Upper lobe of left lung (tissue), 6 donors: ENCODE results near the gene UBE2J2. TPM values are rescaled to one million over a fixed set of nuclear protein-coding genes. Genes with fewer than 3 reads are reported as not detected.

Experiments used
- ATAC-seq, 2 donors: fragments of 200-7000 bp; cut with Tn5 transposase; one replicate each; pipeline ENCODE4 v1.9.1; 2022; ENCODE audit warnings: mild to moderate bottlenecking in 2 of 2, moderate library complexity in 2 of 2; ENCODE audit not compliant: low FRiP score in 2 of 2
- DNase-seq, 2 donors: peaks; one replicate each; pipeline ENCODE4 v3.0.0-alpha.2; 2019 to 2020
- H3K27ac ChIP-seq, 4 donors: fragments of 200-600 bp; sonication (generic); one replicate each; pipeline ENCODE4 v1.5.1; 2016 to 2019
- H3K27me3 ChIP-seq, 4 donors: fragments of 200-600 bp; sonication (generic); one replicate each; pipeline ENCODE4 v1.5.1; 2017 to 2019
- H3K36me3 ChIP-seq, 4 donors: fragments of 200-600 bp; sonication (generic); one replicate each; pipeline ENCODE4 v1.5.1; 2016 to 2019
- H3K4me1 ChIP-seq, 4 donors: fragments of 200-600 bp; sonication (generic); one replicate each; pipeline ENCODE4 v1.5.1; 2018 to 2019
- H3K4me3 ChIP-seq, 4 donors: fragments of 200-600 bp; sonication (generic); one replicate each; pipeline ENCODE4 v1.5.1; 2017 to 2019; ENCODE audit warnings: mild to moderate bottlenecking in 2 of 4, moderate library complexity in 1 of 4
- H3K9me3 ChIP-seq, 4 donors: fragments of 200-600 bp; sonication (generic); one replicate each; pipeline ENCODE4 v1.5.1; 2018 to 2019
- CTCF ChIP-seq, 6 experiments: fragments of 450-650 bp in 4 of 6; fragments of 200-600 bp in 2 of 6; sonication (generic) in 2 of 6; IDR thresholded peaks; one replicate each; pipeline ENCODE4 v1.5.1; 2016 to 2019; ENCODE audit warnings: antibody characterized with exemption in 6 of 6
- EP300 ChIP-seq, 4 donors: sonication (generic); formaldehyde crosslinking; IDR thresholded peaks; one replicate each; pipeline ENCODE4 v1.5.1; 2017; ENCODE audit warnings: antibody characterized with exemption in 4 of 4, control low read depth in 2 of 4
- POLR2A ChIP-seq, 4 donors: fragments of 450-650 bp; IDR thresholded peaks; one replicate each; pipeline ENCODE4 v1.5.1; 2016 to 2017; ENCODE audit warnings: antibody characterized with exemption in 4 of 4, mild to moderate bottlenecking in 2 of 4
- POLR2AphosphoS5 ChIP-seq, 2 donors: sonication (generic); formaldehyde crosslinking; IDR thresholded peaks; one replicate each; pipeline ENCODE4 v1.5.1; 2017; ENCODE audit warnings: antibody characterized with exemption in 2 of 2
- WGBS, 2 donors: methylation state at CpG; one replicate each; pipeline ENCODE4 v1.1.5; 2017 to 2018; 5-methylcytosine and 5-hydroxymethylcytosine counted together
- small RNA-seq, 4 donors: library from RNA; depleted of rRNA; stranded (forward); fragments of <200 nt; gene quantifications; one replicate each; pipeline ENCODE3, GENCODE V24; 2016
- total RNA-seq, 6 donors: library from RNA; depleted of rRNA in 4 of 6; stranded (reverse); fragments of >200 nt in 4 of 6; gene quantifications; one replicate each; pipeline versions ENCODE4 v1.1.0 to v1.2.1, GENCODE V29; 2016 to 2021
- donor health status: DM: no; HTN: no; CAD: no; lungs with moderate emphysema.
- donor health status: DM: no; HTN: yes; CAD: no; lungs with severe emphysema.

Gene UBE2J2
- total RNA-seq, 6 donors from 2014 or later = 41.5 to 88.0 (median 50.5) TPM

- TF ChIP-seq POLR2AphosphoS5 (IDR thresholded peaks at IDR 0.05) (no peak), EP300 (IDR thresholded peaks at IDR 0.05) (no peak), POLR2A (IDR thresholded peaks at IDR 0.05) (no peak), CTCF (IDR thresholded peaks at IDR 0.05) (no peak)
- no peak for ATAC-seq
- DNase-seq = peak in 1 of 2 donors; percentile 75
- H3K4me3 ChIP-seq = peak overlapping the region in 3 of 4 donors; percentile 23 to 36 (median 35)
- H3K27ac ChIP-seq = peak overlapping the region in 2 of 4 donors; percentile 16 to 39
- 26 to 33% methylated on average over 8 to 24 of the region's 31 CpGs for WGBS, 2 donors
- peaks cover 20 to 40% (median 31%) of the 10 kb centered on the region in 4 donors for H3K4me1 ChIP-seq
- H3K27me3 ChIP-seq = peaks cover 0 to 27% (median 14%) of the 10 kb centered on the region in 4 donors
- H3K9me3 ChIP-seq = no peaks in the 10 kb centered on the region
- H3K36me3 ChIP-seq = no peaks in the 10 kb centered on the region
These were observed 67.8 kb downstream of the UBE2J2 start for GRCh38 chr1:1205769-1206375.

GRCh38 chr1:1204998-1205768 lies 68.5 kb downstream of the UBE2J2 start:
- Histone ChIP-seq H3K4me1 (peaks cover 22 to 47% (median 33%) of the 10 kb centered on the region in 4 donors), H3K27me3 (peaks cover 0 to 30% (median 14%) of the 10 kb centered on the region in 4 donors), H3K9me3 (no peaks in the 10 kb centered on the region), H3K4me3 (peak overlapping the region in 1 of 4 donors; percentile 36), H3K36me3 (no peaks in the 10 kb centered on the region), H3K27ac (no peak overlapping the region)
- ATAC-seq (no peak), DNase-seq (peak in 1 of 2 donors; percentile 65)
- 94% methylated on average over 14 of the region's 19 CpGs; no CpG with 5 or more reads in 1 of the 2 donors for WGBS, 2 donors
- no peak for TF ChIP-seq EP300 (IDR thresholded peaks at IDR 0.05)
- no peak for TF ChIP-seq POLR2A (IDR thresholded peaks at IDR 0.05)
- TF ChIP-seq CTCF (IDR thresholded peaks at IDR 0.05) = no peak
- TF ChIP-seq POLR2AphosphoS5 (IDR thresholded peaks at IDR 0.05) = no peak

- peaks cover 0 to 30% (median 14%) of the 10 kb centered on the region in 4 donors for H3K27me3 ChIP-seq
These were observed 69.2 kb downstream of the UBE2J2 start for GRCh38 chr1:1204425-1204920.

More at GRCh38 chr1:1204425-1204920, 69.2 kb downstream of the UBE2J2 start:
- Histone ChIP-seq H3K27ac (no peak overlapping the region), H3K36me3 (no peaks in the 10 kb centered on the region), H3K9me3 (no peaks in the 10 kb centered on the region), H3K4me3 (no peak overlapping the region), H3K4me1 (peaks cover 22 to 49% (median 33%) of the 10 kb centered on the region in 4 donors)
- ATAC-seq = no peak
- peak in 1 of 2 donors; percentile 59 for DNase-seq
- TF ChIP-seq POLR2AphosphoS5 (IDR thresholded peaks at IDR 0.05) = no peak
- WGBS, 2 donors = 88 to 92% methylated on average over 6 to 8 of the region's 8 CpGs

Small RNA genes within 50 kb of the gene (small RNA-seq; reads per million reads assigned to genes)
- gene MIR6726 = 0 to 0.44 (median 0.03) reads per million in 4 donors

Other genes starting within 250 kb of the UBE2J2 start
- gene RNF223, start 199.5 kb downstream of the UBE2J2 start, total RNA-seq = 1 to 10 TPM; 1.0 to 2.4 (median 1.8) TPM
- 10 to 100 TPM in 5 of 6 donors, 1 to 10 TPM in 1; 5.7 to 34.6 (median 15.2) TPM for gene C1orf159, start 157.8 kb downstream of the UBE2J2 start, total RNA-seq
- 10 to 100 TPM in 2 of 6 donors, 1 to 10 TPM in 3, under 1 TPM in 1; 0.86 to 14.5 (median 5.8) TPM for gene TTLL10, start 100.0 kb downstream of the UBE2J2 start, total RNA-seq
- gene TNFRSF18, start 67.3 kb downstream of the UBE2J2 start, total RNA-seq = 1 to 10 TPM in 4 of 6 donors, under 1 TPM in 1, not detected in 1; 0.89 to 3.4 (median 2.1) TPM
- 10 to 100 TPM in 2 of 6 donors, 1 to 10 TPM in 3, under 1 TPM in 1; 0.46 to 15.4 (median 2.4) TPM for gene TNFRSF4, start 59.7 kb downstream of the UBE2J2 start, total RNA-seq
- gene SDF4, start 41.9 kb downstream of the UBE2J2 start, total RNA-seq = 100 to 1,000 TPM in 5 of 6 donors, 10 to 100 TPM in 1; 79.0 to 172 (median 148) TPM
- gene B3GALT6, start 41.6 kb downstream of the UBE2J2 start, total RNA-seq = 10 to 100 TPM; 15.2 to 31.3 (median 19.9) TPM
- gene C1QTNF12, start 27.1 kb downstream of the UBE2J2 start, total RNA-seq = 1 to 10 TPM in 4 of 6 donors, not detected in 2; 1.9 to 6.3 (median 2.8) TPM
- gene SCNN1D, start 6.6 kb upstream of the UBE2J2 start, total RNA-seq = 10 to 100 TPM in 1 of 6 donors, 1 to 10 TPM in 4, under 1 TPM in 1; 0.91 to 17.8 (median 2.7) TPM
- gene ACAP3, start 34.1 kb upstream of the UBE2J2 start, total RNA-seq = 100 to 1,000 TPM in 2 of 6 donors, 10 to 100 TPM in 4; 33.5 to 166 (median 60.1) TPM
- gene PUSL1, start 34.7 kb upstream of the UBE2J2 start, total RNA-seq = 10 to 100 TPM; 16.8 to 38.8 (median 23.0) TPM
- gene INTS11, start 50.8 kb upstream of the UBE2J2 start, total RNA-seq = 100 to 1,000 TPM in 2 of 6 donors, 10 to 100 TPM in 4; 71.7 to 267 (median 90.5) TPM
- 10 to 100 TPM; 14.7 to 41.6 (median 26.0) TPM for gene CPTP, start 50.9 kb upstream of the UBE2J2 start, total RNA-seq
- 1 to 10 TPM in 1 of 6 donors, under 1 TPM in 5; 0.22 to 1.0 (median 0.79) TPM for gene TAS1R3, start 57.4 kb upstream of the UBE2J2 start, total RNA-seq
- 100 to 1,000 TPM in 3 of 6 donors, 10 to 100 TPM in 3; 71.8 to 205 (median 90.6) TPM for gene DVL1, start 75.6 kb upstream of the UBE2J2 start, total RNA-seq
- gene MXRA8, start 84.7 kb upstream of the UBE2J2 start, total RNA-seq = 100 to 1,000 TPM in 2 of 6 donors, 10 to 100 TPM in 4; 23.9 to 137 (median 63.4) TPM
- 100 to 1,000 TPM in 5 of 6 donors, 10 to 100 TPM in 1; 76.0 to 149 (median 119) TPM for gene AURKAIP1, start 101.4 kb upstream of the UBE2J2 start, total RNA-seq
- 100 to 1,000 TPM; 131 to 897 (median 216) TPM for gene CCNL2, start 125.5 kb upstream of the UBE2J2 start, total RNA-seq
- 100 to 1,000 TPM in 3 of 6 donors, 10 to 100 TPM in 3; 90.7 to 145 (median 101) TPM for gene MRPL20, start 133.4 kb upstream of the UBE2J2 start, total RNA-seq
- 10 to 100 TPM; 21.3 to 54.5 (median 34.7) TPM for gene ANKRD65, start 147.4 kb upstream of the UBE2J2 start, total RNA-seq
- gene VWA1, start 161.8 kb upstream of the UBE2J2 start, total RNA-seq = 100 to 1,000 TPM in 2 of 6 donors, 10 to 100 TPM in 4; 41.8 to 108 (median 62.5) TPM
- gene ATAD3C, start 175.8 kb upstream of the UBE2J2 start, total RNA-seq = 10 to 100 TPM in 5 of 6 donors, 1 to 10 TPM in 1; 9.2 to 20.9 (median 14.7) TPM
- 100 to 1,000 TPM in 1 of 6 donors, 10 to 100 TPM in 5; 19.9 to 120 (median 26.9) TPM for gene ATAD3B, start 197.9 kb upstream of the UBE2J2 start, total RNA-seq
- gene ATAD3A, start 238.3 kb upstream of the UBE2J2 start, total RNA-seq = 10 to 100 TPM; 18.5 to 31.9 (median 24.0) TPM